Bone marrow (tissue), 2 donors: ENCODE results near the gene LRRC8C.
A peak's percentile ranks its signal among the peaks of the same experiment; 100 is the strongest.

Source experiments
- DNase-seq, 2 donors: peaks; one replicate each; lab custom pipeline; 2025; lab: John Stamatoyannopoulos, UW

LRRC8C gene

GRCh38 chr1:89633800-89634625 is 1.1 kb downstream of the LRRC8C start:
- DNase-seq: peak in 1 of 2 donors; percentile 24

- peak in 1 of 2 donors; percentile 63 for DNase-seq
These were observed 3.2 kb downstream of the LRRC8C start for GRCh38 chr1:89635825-89636815.

- DNase-seq: no peak
These were observed 4.6 kb downstream of the LRRC8C start for GRCh38 chr1:89637496-89637895.

- no peak for DNase-seq
These were observed 7.5 kb downstream of the LRRC8C start for GRCh38 chr1:89640440-89640839.

GRCh38 chr1:89641781-89642180 is 8.9 kb downstream of the LRRC8C start:
- no peak for DNase-seq

- no peak for DNase-seq
These were observed 10.7 kb downstream of the LRRC8C start for GRCh38 chr1:89643577-89643976.

DNA sequence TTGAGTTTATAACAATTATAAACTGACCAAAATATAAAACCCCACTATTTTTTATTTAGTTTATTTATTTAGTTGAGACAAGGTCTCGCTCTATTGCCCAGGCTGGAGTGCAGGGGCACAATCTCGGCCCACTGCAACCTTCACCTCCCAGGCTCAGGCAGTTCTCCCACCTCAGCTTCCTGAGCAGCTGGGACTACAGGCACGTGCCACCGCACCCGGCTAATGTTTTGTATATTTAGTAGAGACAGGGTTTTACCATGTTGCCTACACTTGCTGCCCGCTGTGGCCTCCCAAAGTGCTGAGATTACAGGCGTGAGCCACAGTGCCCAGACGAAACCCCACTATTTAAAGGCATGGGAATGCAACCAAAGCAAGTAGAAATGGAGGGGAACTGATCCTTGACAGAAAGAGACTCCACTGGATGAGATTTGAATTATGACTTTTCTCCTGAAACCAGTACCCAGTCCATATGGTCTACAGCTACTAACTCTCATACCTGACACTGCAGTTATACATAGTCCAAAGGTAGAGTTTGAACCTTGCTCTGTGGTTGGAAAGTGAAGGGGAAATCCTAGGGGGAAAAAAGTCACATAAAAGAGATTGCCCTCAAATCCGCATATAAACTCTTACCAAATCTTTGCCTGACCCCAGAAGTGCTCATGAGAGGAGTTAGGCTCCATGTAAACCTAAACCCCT is 11.3 kb downstream of the LRRC8C start:
- DNase-seq: no peak

- no peak for DNase-seq
These were observed 13.3 kb downstream of the LRRC8C start for GRCh38 chr1:89646259-89646658.

DNA sequence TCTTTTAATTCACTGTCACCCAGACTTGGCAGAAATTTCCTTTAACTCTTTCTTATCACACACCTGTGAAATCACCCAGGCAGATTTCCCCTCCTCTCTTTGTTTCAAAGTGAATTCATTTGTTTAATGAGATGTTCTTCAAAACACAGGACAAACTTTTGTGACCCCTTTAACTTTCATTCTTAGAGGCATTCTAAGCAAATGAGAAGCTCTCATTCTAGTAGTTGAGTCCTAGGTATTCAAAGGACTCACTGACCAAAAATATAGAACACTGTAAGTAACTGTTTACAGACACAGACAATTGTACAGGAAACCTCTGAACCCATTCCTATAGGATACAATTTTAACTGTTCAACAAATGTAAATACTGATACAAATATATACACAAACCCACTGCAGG is 16.9 kb downstream of the LRRC8C start:
- no peak for DNase-seq

DNA sequence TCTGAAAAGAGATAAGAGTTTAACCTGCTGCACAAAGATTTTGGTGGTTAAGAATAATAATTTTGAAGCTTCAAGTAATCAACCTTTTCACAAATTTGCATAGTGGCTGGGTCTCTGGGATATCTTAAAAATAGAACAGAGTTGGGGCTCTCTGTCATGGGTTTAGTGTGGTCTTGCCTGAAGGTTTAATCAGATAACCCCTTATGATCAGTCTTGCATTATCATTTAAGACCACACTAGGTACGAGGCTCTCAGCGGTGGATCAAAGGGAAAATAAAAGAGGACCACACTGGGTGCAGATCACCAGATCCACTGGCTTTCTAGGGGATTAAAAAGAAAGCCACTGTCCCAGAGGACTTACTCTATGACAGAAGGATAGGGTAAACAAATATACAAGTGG is 19.5 kb downstream of the LRRC8C start:
- no peak for DNase-seq

DNA sequence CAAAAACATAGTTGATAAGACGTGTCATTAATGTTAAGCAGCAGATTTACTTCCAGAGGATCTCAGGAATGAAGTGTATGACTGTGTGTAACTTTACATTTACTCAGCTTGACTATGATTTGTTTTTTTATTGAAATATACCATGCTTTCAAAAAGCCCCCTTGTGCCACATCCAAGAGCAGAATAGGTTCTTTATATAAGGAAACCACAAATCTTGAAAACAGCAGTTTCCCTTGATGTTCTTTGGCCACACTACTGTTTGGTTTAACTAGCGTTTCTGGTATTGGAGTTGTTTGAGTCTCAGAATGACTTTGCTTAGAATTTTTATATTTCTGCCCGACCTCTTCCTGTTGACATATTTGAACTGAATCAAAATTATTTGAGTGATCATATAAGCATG is 25.0 kb downstream of the LRRC8C start:
- DNase-seq: no peak

DNA sequence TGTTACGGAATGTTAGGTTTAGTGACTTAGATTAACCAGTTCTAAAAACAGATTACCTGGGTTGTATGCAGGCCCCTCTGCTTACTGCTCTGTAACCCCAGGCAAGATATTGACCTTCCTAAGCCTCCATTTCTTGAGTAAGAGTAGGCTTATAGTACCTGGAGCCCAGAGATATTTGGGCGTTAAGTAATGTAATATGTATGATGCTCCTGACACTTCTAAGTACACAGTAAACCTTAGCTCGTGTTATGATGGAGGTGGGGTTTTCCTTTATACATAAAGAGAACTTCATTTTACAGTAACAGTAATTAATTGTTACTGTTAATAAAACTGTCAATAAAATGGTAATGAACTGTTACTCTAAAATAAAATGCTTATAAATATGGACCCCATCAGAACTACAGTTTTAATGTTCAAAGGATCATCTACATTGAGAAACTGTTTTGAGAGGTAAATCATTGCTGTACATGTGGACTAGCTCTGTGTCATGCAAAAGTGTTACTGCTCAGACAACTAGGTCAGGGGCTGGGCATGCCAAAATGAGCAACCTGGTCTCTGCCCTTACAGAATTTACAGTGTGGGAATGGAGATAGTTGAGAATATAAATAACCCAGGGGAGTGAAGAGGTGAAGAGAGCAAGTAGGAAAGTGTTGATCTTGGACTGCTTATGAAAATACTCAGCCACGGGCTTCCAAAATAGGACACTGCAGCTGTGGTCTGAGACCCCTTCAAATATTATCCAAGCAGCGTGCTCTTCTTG is 26.6 kb downstream of the LRRC8C start:
- no peak for DNase-seq

- no peak for DNase-seq
These were observed 27.5 kb downstream of the LRRC8C start for GRCh38 chr1:89660224-89661061.

DNA sequence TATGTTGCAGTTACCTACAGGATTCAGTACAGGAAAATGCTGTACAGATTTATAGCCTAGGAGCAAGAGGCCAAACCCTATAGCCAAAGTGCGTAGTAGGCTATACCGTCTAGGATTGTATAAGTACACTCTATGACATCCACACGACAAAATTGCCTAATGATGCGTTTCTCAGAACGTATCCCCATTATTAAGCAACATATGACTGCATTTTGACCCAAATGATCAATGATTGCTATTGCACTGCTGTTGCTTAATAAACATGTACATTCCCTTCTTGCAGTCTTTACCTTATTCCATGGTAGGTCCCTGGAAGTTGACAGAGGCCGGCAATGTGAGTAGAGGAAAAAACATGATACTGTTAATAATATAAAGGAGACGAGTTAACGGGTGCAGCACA is 33.0 kb downstream of the LRRC8C start:
- DNase-seq: no peak

DNA sequence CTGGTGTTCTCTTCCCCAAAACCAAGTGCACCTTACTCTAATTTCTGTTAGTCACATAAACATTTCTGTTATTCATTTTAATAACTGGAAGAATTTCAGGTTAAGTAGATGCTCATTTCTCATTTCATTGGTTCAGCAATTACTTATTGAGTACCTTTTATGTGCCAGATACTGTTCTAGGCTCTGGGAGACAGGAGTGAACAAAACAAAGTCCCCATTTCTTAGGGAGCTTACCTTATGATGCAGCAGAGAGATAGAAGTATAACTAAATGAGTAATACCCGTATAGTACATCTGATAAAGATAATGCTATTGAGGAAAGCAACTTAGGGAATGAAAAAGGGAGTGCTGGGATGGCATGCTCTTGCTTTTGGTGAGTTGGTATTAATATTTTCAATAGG is 33.7 kb downstream of the LRRC8C start:
- DNase-seq: no peak

- no peak for DNase-seq
These were observed 34.8 kb downstream of the LRRC8C start for GRCh38 chr1:89667691-89668090.

GRCh38 chr1:89668961-89669360 is 36.0 kb downstream of the LRRC8C start:
- no peak for DNase-seq

DNA sequence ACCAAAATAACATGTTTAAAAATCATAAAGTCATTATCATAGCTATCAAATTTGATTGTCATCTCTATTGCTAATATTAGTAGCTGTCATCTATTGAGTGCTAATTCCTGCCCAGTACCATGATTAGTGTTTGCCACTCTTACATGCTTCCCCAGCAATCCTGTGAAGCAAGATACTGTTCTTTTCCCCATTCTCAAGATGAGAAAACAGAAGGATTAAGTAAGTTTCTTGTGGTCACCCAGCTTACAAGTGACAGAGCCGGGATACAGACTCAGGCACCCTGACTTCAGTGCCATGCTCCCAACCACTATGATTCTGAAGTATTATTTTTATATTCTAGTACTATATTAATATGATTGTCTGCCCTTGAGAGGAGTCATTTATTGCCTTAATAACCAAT is 36.5 kb downstream of the LRRC8C start:
- no peak for DNase-seq

GRCh38 chr1:89670163-89670562 is 37.2 kb downstream of the LRRC8C start:
- peak in 1 of 2 donors; percentile 80 for DNase-seq

- no peak for DNase-seq
These were observed 37.8 kb downstream of the LRRC8C start for GRCh38 chr1:89670711-89671110.
